Naive thymus-derived CD4-positive, alpha-beta T cell (primary cell): ENCODE results near the gene ATP8A2. TPM values are rescaled to one million over a fixed set of nuclear protein-coding genes. Genes with fewer than 3 reads are reported as not detected.

ENCODE experiments used
- ATAC-seq: fragments of 150-1000 bp; cut with Tn5 transposase; 2 replicates; pipeline ENCODE4 v1.10.0; 2021; ENCODE audit warnings: mild to moderate bottlenecking, moderate library complexity
- CTCF ChIA-PET: fragments of 350-600 bp; sonication (Branson Sonifier 250); formaldehyde crosslinking; loops from one replicate; lab custom pipeline; 2021; ENCODE audit warnings: antibody characterized with exemption; lab: Charles Lee
- POLR2A ChIA-PET: fragments of 350-600 bp; sonication (Branson Sonifier 250); formaldehyde crosslinking; loops from one replicate; lab custom pipeline; 2021; ENCODE audit warnings: antibody characterized with exemption, inconsistent platforms; lab: Charles Lee
- DNase-seq, 9 donors: peaks; one replicate each; pipeline versions ENCODE4 v3.0.0 to v3.0.0-alpha.2; 2020 to 2022; ENCODE audit warnings: mixed read lengths in 1 of 9
- H3K27ac ChIP-seq: one replicate; pipeline ENCODE4 v1.7.0; 2013; ENCODE audit warnings: mild to moderate bottlenecking, low read depth, low read length, moderate library complexity
- H3K27me3 ChIP-seq, 2 donors: one replicate each; pipeline ENCODE4 v1.7.0; 2013; ENCODE audit warnings: low read length in 2 of 2, mild to moderate bottlenecking in 2 of 2, moderate library complexity in 2 of 2; ENCODE audit not compliant: control insufficient read depth in 2 of 2, insufficient read depth in 2 of 2
- H3K36me3 ChIP-seq, 3 experiments: 1 replicate in 2 of 3; 2 replicates in 1 of 3; pipeline ENCODE4 v1.7.0; 2013; ENCODE audit warnings: low read length in 3 of 3, mild to moderate bottlenecking in 3 of 3, moderate library complexity in 1 of 3; ENCODE audit not compliant: insufficient read depth in 3 of 3, control insufficient read depth in 2 of 3
- H3K4me1 ChIP-seq, 2 donors: one replicate each; pipeline ENCODE4 v1.7.0; 2013; ENCODE audit warnings: low read length in 2 of 2, mild to moderate bottlenecking in 2 of 2, moderate library complexity in 1 of 2; ENCODE audit not compliant: control insufficient read depth in 2 of 2, insufficient read depth in 2 of 2
- H3K4me3 ChIP-seq: 2 replicates; pipeline ENCODE4 v1.7.0; 2013; ENCODE audit warnings: mild to moderate bottlenecking, low read length
- H3K9me3 ChIP-seq, 3 experiments: 1 replicate in 2 of 3; 2 replicates in 1 of 3; pipeline ENCODE4 v1.7.0; 2013; ENCODE audit warnings: low read length in 3 of 3; ENCODE audit not compliant: control insufficient read depth in 2 of 3
- H3K27ac Mint-ChIP-seq, 9 donors: one replicate each; pipeline ENCODE4 v1.8.0; 2020 to 2022; ENCODE audit warnings: mixed read lengths in 9 of 9, mild to moderate bottlenecking in 8 of 9, moderate library complexity in 5 of 9, inconsistent platforms in 2 of 9
- H3K27me3 Mint-ChIP-seq, 5 donors: one replicate each; pipeline ENCODE4 v1.8.0; 2021 to 2022; ENCODE audit warnings: mixed read lengths in 5 of 5, mild to moderate bottlenecking in 1 of 5
- H3K36me3 Mint-ChIP-seq, 5 donors: one replicate each; pipeline ENCODE4 v1.8.0; 2020 to 2022; ENCODE audit warnings: mixed read lengths in 5 of 5, mild to moderate bottlenecking in 3 of 5, inconsistent platforms in 1 of 5
- H3K4me1 Mint-ChIP-seq, 7 donors: one replicate each; pipeline ENCODE4 v1.8.0; 2020 to 2022; ENCODE audit warnings: mixed read lengths in 7 of 7, mild to moderate bottlenecking in 3 of 7, inconsistent platforms in 1 of 7
- H3K4me3 Mint-ChIP-seq, 10 donors: one replicate each; pipeline ENCODE4 v1.8.0; 2020 to 2022; ENCODE audit warnings: mild to moderate bottlenecking in 10 of 10, mixed read lengths in 10 of 10, moderate library complexity in 6 of 10, inconsistent platforms in 2 of 10
- H3K9me3 Mint-ChIP-seq, 11 donors: one replicate each; pipeline ENCODE4 v1.8.0; 2020 to 2022; ENCODE audit warnings: mixed read lengths in 11 of 11, mild to moderate bottlenecking in 4 of 11, inconsistent platforms in 1 of 11, moderate library complexity in 1 of 11
- intact Hi-C, 2 donors: fragments of 100-400 bp; cut with micrococcal nuclease; formaldehyde crosslinking; loops; one replicate each; pipeline ENCODE4 v1.15.1; 2023
- polyA plus RNA-seq, 2 donors: library from polyadenylated mRNA; unstranded; fragments of 300-500 nt; fragmentation: Illumina TruSeq; gene quantifications; one replicate each; pipeline ENCODE4 v1.2.3, GENCODE V29; 2021
- total RNA-seq, 6 experiments: library from RNA in 5 of 6; stranded (reverse) in 5 of 6; gene quantifications; 1 replicate in 5 of 6; 2 replicates in 1 of 6; pipeline ENCODE4 v1.2.3 and lab custom pipeline; 2021 to 2026

The ATP8A2 gene
- total and polyA plus RNA-seq, 7 experiments from 2014 or later: 0.56 to 2.4 (median 1.2) TPM

GRCh38 chr13:25378528-25378927, 6.8 kb downstream of the ATP8A2 start:
- H3K36me3 Mint-ChIP-seq: no peaks in the 10 kb centered on the region
- H3K4me3 ChIP-seq: no peak overlapping the region
- H3K9me3 Mint-ChIP-seq: peaks cover 0 to 2% (median 0%) of the 10 kb centered on the region in 11 donors
- ATAC-seq (no peak), DNase-seq (no peak)
- no peaks in the 10 kb centered on the region for H3K9me3 ChIP-seq
- H3K4me3 Mint-ChIP-seq: no peak overlapping the region
- peaks cover 0 to 7% (median 0%) of the 10 kb centered on the region in 7 donors for H3K4me1 Mint-ChIP-seq
- POLR2A ChIA-PET: interaction anchor here (0.7 kb wide), 1 partner anchor 1158 kb away, joined by 3 read pairs; no protein-coding TSS in a partner anchor
- H3K27me3 ChIP-seq: no peaks in the 10 kb centered on the region
- H3K27ac ChIP-seq: no peak overlapping the region
- H3K4me1 ChIP-seq: no peaks in the 10 kb centered on the region
- H3K36me3 ChIP-seq: no peaks in the 10 kb centered on the region
- H3K27ac Mint-ChIP-seq: no peak overlapping the region
- intact Hi-C loops: loop anchor here in 1 of 2 donors (5.0 kb wide), 1 partner anchor 111 kb away; no protein-coding TSS in a partner anchor
- CTCF ChIA-PET: no interaction called here
- peaks cover 35 to 66% (median 54%) of the 10 kb centered on the region in 5 donors for H3K27me3 Mint-ChIP-seq

- peaks cover 35 to 66% (median 54%) of the 10 kb centered on the region in 5 donors for H3K27me3 Mint-ChIP-seq
These were observed 7.2 kb downstream of the ATP8A2 start for GRCh38 chr13:25379011-25379410.

GRCh38 chr13:25380082-25380481, 8.3 kb downstream of the ATP8A2 start:
- DNase-seq (no peak), ATAC-seq (no peak)
- Mint-ChIP-seq H3K27me3 (peaks cover 35 to 66% (median 53%) of the 10 kb centered on the region in 5 donors), H3K27ac (no peak overlapping the region), H3K9me3 (peaks cover 0 to 6% (median 0%) of the 10 kb centered on the region in 11 donors), H3K36me3 (no peaks in the 10 kb centered on the region), H3K4me1 (peaks cover 0 to 4% (median 0%) of the 10 kb centered on the region in 7 donors), H3K4me3 (no peak overlapping the region)
- POLR2A ChIA-PET: no interaction called here
- Histone ChIP-seq H3K36me3 (no peaks in the 10 kb centered on the region), H3K9me3 (no peaks in the 10 kb centered on the region), H3K27me3 (no peaks in the 10 kb centered on the region), H3K27ac (no peak overlapping the region), H3K4me1 (no peaks in the 10 kb centered on the region), H3K4me3 (no peak overlapping the region)
- CTCF ChIA-PET: no interaction called here
- intact Hi-C loops: no loop called here

More at GRCh38 chr13:25379011-25379410, 7.2 kb downstream of the ATP8A2 start:
- Mint-ChIP-seq H3K4me3 (no peak overlapping the region), H3K9me3 (peaks cover 0 to 2% (median 0%) of the 10 kb centered on the region in 11 donors), H3K27ac (no peak overlapping the region), H3K36me3 (no peaks in the 10 kb centered on the region), H3K4me1 (peaks cover 0 to 5% (median 0%) of the 10 kb centered on the region in 7 donors)
- ATAC-seq (no peak), DNase-seq (no peak)
- no peak overlapping the region for H3K27ac ChIP-seq
- intact Hi-C loops: loop anchor here in 1 of 2 donors (5.0 kb wide), 1 partner anchor 112 kb away; no protein-coding TSS in a partner anchor
- H3K4me3 ChIP-seq: no peak overlapping the region
- ChIA-PET CTCF (no interaction called here), POLR2A (no interaction called here)
- H3K4me1 ChIP-seq: no peaks in the 10 kb centered on the region
- H3K36me3 ChIP-seq: no peaks in the 10 kb centered on the region
- no peaks in the 10 kb centered on the region for H3K27me3 ChIP-seq
- H3K9me3 ChIP-seq: no peaks in the 10 kb centered on the region

GRCh38 chr13:25380741-25381324, 9.1 kb downstream of the ATP8A2 start:
- intact Hi-C loops: no loop called here
- no peaks in the 10 kb centered on the region for H3K36me3 Mint-ChIP-seq

GRCh38 chr13:25384758-25385410, 13.1 kb downstream of the ATP8A2 start:
- no peaks in the 10 kb centered on the region for H3K4me1 Mint-ChIP-seq
- Histone ChIP-seq H3K36me3 (no peaks in the 10 kb centered on the region), H3K4me3 (no peak overlapping the region), H3K9me3 (no peaks in the 10 kb centered on the region), H3K27me3 (no peaks in the 10 kb centered on the region), H3K27ac (no peak overlapping the region), H3K4me1 (no peaks in the 10 kb centered on the region)
- CTCF ChIA-PET: no interaction called here
- POLR2A ChIA-PET: no interaction called here
- peaks cover 0 to 9% (median 0%) of the 10 kb centered on the region in 11 donors for H3K9me3 Mint-ChIP-seq
- intact Hi-C loops: no loop called here
- no peak overlapping the region for H3K27ac Mint-ChIP-seq
- no peak for DNase-seq
- H3K27me3 Mint-ChIP-seq: peaks cover 42 to 71% (median 46%) of the 10 kb centered on the region in 5 donors
- no peak overlapping the region for H3K4me3 Mint-ChIP-seq
- no peaks in the 10 kb centered on the region for H3K36me3 Mint-ChIP-seq
- no peak for ATAC-seq

More at GRCh38 chr13:25380741-25381324, 9.1 kb downstream of the ATP8A2 start:
- Mint-ChIP-seq H3K9me3 (peaks cover 0 to 6% (median 0%) of the 10 kb centered on the region in 11 donors), H3K4me1 (peaks cover 0 to under 1% (median 0%) of the 10 kb centered on the region in 7 donors), H3K27ac (no peak overlapping the region), H3K27me3 (peaks cover 30 to 61% (median 48%) of the 10 kb centered on the region in 5 donors), H3K4me3 (no peak overlapping the region)
- Histone ChIP-seq H3K4me1 (no peaks in the 10 kb centered on the region), H3K9me3 (no peaks in the 10 kb centered on the region), H3K4me3 (no peak overlapping the region), H3K27me3 (no peaks in the 10 kb centered on the region), H3K27ac (no peak overlapping the region), H3K36me3 (no peaks in the 10 kb centered on the region)
- no peak for ATAC-seq
- ChIA-PET POLR2A (no interaction called here), CTCF (no interaction called here)
- DNase-seq: no peak

- ATAC-seq: no peak
- POLR2A ChIA-PET: no interaction called here
- Histone ChIP-seq H3K9me3 (no peaks in the 10 kb centered on the region), H3K27ac (no peak overlapping the region), H3K4me1 (no peaks in the 10 kb centered on the region), H3K36me3 (no peaks in the 10 kb centered on the region), H3K27me3 (no peaks in the 10 kb centered on the region), H3K4me3 (no peak overlapping the region)
- intact Hi-C loops: no loop called here
- Mint-ChIP-seq H3K27me3 (peaks cover 14 to 43% (median 42%) of the 10 kb centered on the region in 5 donors), H3K4me1 (no peaks in the 10 kb centered on the region), H3K36me3 (no peaks in the 10 kb centered on the region), H3K9me3 (peaks cover 0 to 16% (median 0%) of the 10 kb centered on the region in 11 donors), H3K27ac (no peak overlapping the region), H3K4me3 (no peak overlapping the region)
- CTCF ChIA-PET: no interaction called here
- DNase-seq: no peak
These were observed 20.2 kb downstream of the ATP8A2 start for GRCh38 chr13:25391932-25392331.
